ENCODE data around the gene CCDC136. TPM values are rescaled to one million over a fixed set of nuclear protein-coding genes. Genes with fewer than 3 reads are reported as not detected.

CCDC136 gene
- total RNA-seq, 1 donor, result 7.2 TPM

DNA sequence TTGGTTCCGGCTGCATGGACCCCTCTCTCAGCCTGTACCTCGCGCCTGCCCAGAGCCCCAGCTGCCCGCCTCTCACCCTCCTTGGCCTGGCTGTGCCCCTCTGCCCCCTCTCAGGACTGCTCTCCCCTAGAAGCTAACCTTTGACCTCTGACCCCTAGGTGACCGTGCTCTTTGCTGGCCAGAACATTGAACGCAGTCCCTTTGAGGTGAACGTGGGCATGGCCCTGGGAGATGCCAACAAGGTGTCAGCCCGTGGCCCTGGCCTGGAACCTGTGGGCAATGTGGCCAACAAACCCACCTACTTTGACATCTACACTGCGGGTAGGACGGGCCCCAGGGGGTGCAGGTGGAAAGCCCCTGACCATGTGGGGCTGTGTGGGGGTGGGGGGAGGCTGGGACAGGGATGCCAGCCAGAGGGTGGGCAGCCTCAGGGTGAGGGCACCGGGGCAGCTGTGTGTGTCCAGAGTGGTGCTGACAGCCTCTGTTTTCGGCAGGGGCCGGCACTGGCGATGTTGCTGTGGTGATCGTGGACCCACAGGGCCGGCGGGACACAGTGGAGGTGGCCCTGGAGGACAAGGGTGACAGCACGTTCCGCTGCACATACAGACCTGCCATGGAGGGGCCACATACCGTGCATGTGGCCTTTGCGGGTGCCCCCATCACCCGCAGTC is 46.5 kb downstream of the CCDC136 start:
- H3K36me3 ChIP-seq (ENCODE audit: insufficient read depth, low read length), result peaks cover 85% of the 10 kb centered on the region
- H3K9me3 ChIP-seq (ENCODE audit: low read depth, low read length), result no peaks in the 10 kb centered on the region
- H3K4me3 ChIP-seq (ENCODE audit: insufficient read depth, low read length), result no peak overlapping the region
- no peak overlapping the region for H2AFZ ChIP-seq (ENCODE audit: low read length)
- DNase-seq (ENCODE audit: insufficient read length, low spot score, missing footprints), result peak; percentile 73
- peaks cover 36% of the 10 kb centered on the region for H3K4me1 ChIP-seq (ENCODE audit: insufficient read depth, low read length)
- peaks cover 70% of the 10 kb centered on the region for H3K79me2 ChIP-seq (ENCODE audit: insufficient read depth, low read length)
- H3K4me2 ChIP-seq (ENCODE audit: insufficient read depth, low read length), result no peak overlapping the region
- peak overlapping the region; percentile 37 for H3K27ac ChIP-seq (ENCODE audit: low read depth, low read length)
- H4K20me1 ChIP-seq (ENCODE audit: insufficient read depth, low read length), result peaks cover 80% of the 10 kb centered on the region
- TF ChIP-seq, protein P1, sequence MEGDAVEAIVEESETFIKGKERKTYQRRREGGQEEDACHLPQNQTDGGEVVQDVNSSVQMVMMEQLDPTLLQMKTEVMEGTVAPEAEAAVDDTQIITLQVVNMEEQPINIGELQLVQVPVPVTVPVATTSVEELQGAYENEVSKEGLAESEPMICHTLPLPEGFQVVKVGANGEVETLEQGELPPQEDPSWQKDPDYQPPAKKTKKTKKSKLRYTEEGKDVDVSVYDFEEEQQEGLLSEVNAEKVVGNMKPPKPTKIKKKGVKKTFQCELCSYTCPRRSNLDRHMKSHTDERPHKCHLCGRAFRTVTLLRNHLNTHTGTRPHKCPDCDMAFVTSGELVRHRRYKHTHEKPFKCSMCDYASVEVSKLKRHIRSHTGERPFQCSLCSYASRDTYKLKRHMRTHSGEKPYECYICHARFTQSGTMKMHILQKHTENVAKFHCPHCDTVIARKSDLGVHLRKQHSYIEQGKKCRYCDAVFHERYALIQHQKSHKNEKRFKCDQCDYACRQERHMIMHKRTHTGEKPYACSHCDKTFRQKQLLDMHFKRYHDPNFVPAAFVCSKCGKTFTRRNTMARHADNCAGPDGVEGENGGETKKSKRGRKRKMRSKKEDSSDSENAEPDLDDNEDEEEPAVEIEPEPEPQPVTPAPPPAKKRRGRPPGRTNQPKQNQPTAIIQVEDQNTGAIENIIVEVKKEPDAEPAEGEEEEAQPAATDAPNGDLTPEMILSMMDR (IDR thresholded peaks at IDR 0.05; ENCODE audit: extremely low read depth, low read depth, low read length), result no peak
- no peaks in the 10 kb centered on the region for H3K27me3 ChIP-seq (ENCODE audit: insufficient read depth, low read length)

DNA sequence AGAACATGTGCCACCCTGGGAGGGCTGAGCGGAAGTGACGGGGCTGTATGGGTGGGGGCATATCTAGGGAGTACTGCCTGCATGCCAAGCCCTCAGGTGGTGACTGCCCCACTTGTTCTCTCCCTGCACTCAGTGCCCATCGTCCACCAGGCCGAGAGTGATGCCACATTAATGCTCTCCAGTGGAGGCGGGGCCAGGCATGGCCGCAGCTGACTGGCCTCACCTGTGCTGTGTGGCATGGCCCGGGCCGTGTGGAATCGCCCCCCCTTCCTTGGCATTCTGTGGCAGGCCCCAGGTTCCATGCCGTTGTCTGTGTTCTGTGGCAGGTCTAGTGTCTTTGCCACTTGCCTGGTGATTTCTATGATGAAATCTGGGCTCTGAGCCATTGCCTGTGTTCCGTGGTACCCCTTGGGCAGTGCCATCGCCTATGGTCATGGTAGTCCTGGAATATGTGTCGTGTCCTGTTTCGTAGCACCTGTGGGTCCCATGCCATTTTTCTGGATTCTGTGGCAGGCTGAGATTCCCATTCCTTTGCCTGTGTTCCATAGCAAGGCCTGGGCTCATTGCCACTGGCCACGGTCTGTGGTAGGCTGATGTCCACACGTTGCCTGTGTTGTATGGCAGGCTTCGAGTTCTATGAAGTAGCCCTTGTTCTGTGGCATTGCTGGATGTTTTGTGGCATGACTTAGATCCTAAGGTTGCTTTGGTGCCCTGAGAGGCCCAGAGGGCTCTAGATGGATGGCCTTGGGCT is 47.4 kb downstream of the CCDC136 start:
- no peak overlapping the region for H3K4me2 ChIP-seq (ENCODE audit: insufficient read depth, low read length)
- H3K4me1 ChIP-seq (ENCODE audit: insufficient read depth, low read length), result peaks cover 30% of the 10 kb centered on the region
- no peaks in the 10 kb centered on the region for H3K9me3 ChIP-seq (ENCODE audit: low read depth, low read length)
- H3K79me2 ChIP-seq (ENCODE audit: insufficient read depth, low read length), result peaks cover 62% of the 10 kb centered on the region
- DNase-seq (ENCODE audit: insufficient read length, low spot score, missing footprints), result peak; percentile 78
- H3K27ac ChIP-seq (ENCODE audit: low read depth, low read length), result no peak overlapping the region
- peaks cover 94% of the 10 kb centered on the region for H3K36me3 ChIP-seq (ENCODE audit: insufficient read depth, low read length)
- H4K20me1 ChIP-seq (ENCODE audit: insufficient read depth, low read length), result peaks cover 86% of the 10 kb centered on the region
- TF ChIP-seq, protein P1 (IDR thresholded peaks at IDR 0.05; ENCODE audit: extremely low read depth, low read depth, low read length), result no peak
- no peaks in the 10 kb centered on the region for H3K27me3 ChIP-seq (ENCODE audit: insufficient read depth, low read length)
- H3K4me3 ChIP-seq (ENCODE audit: insufficient read depth, low read length), result no peak overlapping the region
- H2AFZ ChIP-seq (ENCODE audit: low read length), result no peak overlapping the region

DNA sequence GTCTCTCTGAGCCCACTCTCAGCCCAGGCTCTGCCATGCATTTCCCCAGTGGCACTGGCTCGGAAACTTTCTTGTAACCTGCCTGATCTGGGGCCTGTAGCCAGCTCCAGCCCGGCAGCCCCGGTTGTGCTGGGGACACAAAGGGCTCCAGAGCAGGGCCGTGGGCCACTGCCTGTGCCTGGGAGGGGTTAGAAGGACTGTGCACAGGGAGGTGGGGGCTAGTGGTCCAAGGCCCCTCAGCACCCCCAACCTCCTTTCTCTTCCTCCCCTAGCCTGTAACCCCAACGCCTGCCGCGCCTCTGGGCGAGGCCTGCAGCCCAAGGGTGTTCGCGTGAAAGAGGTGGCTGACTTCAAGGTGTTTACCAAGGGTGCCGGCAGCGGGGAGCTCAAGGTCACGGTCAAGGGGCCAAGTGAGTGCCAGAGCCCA is 48.0 kb downstream of the CCDC136 start:
- H4K20me1 ChIP-seq (ENCODE audit: insufficient read depth, low read length), result peaks cover 88% of the 10 kb centered on the region
- peaks cover 96% of the 10 kb centered on the region for H3K36me3 ChIP-seq (ENCODE audit: insufficient read depth, low read length)
- TF ChIP-seq, protein P1 (IDR thresholded peaks at IDR 0.05; ENCODE audit: extremely low read depth, low read depth, low read length), result no peak
- peaks cover 56% of the 10 kb centered on the region for H3K79me2 ChIP-seq (ENCODE audit: insufficient read depth, low read length)
- H3K27me3 ChIP-seq (ENCODE audit: insufficient read depth, low read length), result no peaks in the 10 kb centered on the region
- no peaks in the 10 kb centered on the region for H3K9me3 ChIP-seq (ENCODE audit: low read depth, low read length)
- no peak overlapping the region for H3K4me3 ChIP-seq (ENCODE audit: insufficient read depth, low read length)
- no peak for DNase-seq (ENCODE audit: insufficient read length, low spot score, missing footprints)
- no peak overlapping the region for H3K27ac ChIP-seq (ENCODE audit: low read depth, low read length)
- H3K4me1 ChIP-seq (ENCODE audit: insufficient read depth, low read length), result peaks cover 25% of the 10 kb centered on the region
- no peak overlapping the region for H3K4me2 ChIP-seq (ENCODE audit: insufficient read depth, low read length)
- H2AFZ ChIP-seq (ENCODE audit: low read length), result no peak overlapping the region

Data from osteoblast (primary cell).